HG03095 (cell line): ENCODE measurements around the gene C1R.
A peak's percentile ranks its signal among the peaks of the same experiment; 100 is the strongest.

Experiments used
- ATAC-seq: cut with Tn5 transposase; IDR thresholded peaks from one replicate; pipeline ENCODE4 v1.9.1; 2021; ENCODE audit warnings: moderate library complexity; ENCODE audit not compliant: unreplicated experiment

C1R gene

GRCh38 chr12:7092229-7092985 is at the start of gene C1R:
C1R (minus strand) TSS chr12:7092445; CDS start chr12:7092388, 57 bp downstream.
- no peak for ATAC-seq

GRCh38 chr12:7141351-7142005 is 49.2 kb upstream of the C1R start:
- no peak for ATAC-seq

DNA sequence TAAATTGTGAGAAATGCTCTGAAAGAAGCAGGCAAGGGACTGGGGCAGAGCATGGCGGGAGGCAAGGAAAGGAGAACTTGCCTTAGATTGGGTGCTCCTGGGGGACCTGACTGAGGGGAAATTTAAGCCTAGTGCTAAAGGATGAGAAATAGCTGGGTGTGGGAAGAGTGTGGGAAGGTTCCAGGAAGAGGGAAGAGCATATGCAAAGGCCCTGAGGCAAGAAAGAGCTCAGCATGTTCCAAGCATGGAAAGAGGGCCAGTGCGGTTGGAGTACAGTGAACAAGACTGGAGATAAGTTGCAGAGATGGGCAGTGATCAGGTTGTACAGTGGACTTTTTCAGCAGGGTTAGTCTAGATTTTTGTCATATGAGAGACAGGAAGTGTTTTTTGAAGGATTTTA is 47.0 kb upstream of the C1R start:
- ATAC-seq = no peak

GRCh38 chr12:7137908-7138307 is 45.7 kb upstream of the C1R start:
- ATAC-seq = no peak

- ATAC-seq = no peak
These were observed 44.4 kb upstream of the C1R start for GRCh38 chr12:7136676-7137075.

GRCh38 chr12:7136071-7136470 is 43.8 kb upstream of the C1R start:
- no peak for ATAC-seq

GRCh38 chr12:7134396-7135166 is 42.3 kb upstream of the C1R start:
- no peak for ATAC-seq

DNA sequence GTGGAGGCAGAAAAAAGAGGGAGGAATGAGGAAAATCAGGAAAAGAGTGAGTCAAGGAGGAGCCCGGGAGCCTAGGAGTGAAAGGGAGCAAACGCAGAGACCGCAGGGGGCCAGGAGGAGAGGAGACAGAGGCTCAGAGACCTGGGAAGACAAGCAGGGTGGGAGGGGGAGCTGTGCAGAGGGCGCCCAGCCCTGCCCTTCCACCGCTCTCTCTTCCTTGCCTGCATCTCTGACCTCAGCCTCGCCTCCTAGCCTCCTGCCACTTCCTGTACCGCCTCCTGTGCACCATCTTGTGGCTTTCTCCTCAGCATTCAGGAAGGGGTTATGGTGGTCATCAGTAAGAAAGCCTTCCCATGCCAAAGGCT is 39.2 kb upstream of the C1R start:
- ATAC-seq = no peak

DNA sequence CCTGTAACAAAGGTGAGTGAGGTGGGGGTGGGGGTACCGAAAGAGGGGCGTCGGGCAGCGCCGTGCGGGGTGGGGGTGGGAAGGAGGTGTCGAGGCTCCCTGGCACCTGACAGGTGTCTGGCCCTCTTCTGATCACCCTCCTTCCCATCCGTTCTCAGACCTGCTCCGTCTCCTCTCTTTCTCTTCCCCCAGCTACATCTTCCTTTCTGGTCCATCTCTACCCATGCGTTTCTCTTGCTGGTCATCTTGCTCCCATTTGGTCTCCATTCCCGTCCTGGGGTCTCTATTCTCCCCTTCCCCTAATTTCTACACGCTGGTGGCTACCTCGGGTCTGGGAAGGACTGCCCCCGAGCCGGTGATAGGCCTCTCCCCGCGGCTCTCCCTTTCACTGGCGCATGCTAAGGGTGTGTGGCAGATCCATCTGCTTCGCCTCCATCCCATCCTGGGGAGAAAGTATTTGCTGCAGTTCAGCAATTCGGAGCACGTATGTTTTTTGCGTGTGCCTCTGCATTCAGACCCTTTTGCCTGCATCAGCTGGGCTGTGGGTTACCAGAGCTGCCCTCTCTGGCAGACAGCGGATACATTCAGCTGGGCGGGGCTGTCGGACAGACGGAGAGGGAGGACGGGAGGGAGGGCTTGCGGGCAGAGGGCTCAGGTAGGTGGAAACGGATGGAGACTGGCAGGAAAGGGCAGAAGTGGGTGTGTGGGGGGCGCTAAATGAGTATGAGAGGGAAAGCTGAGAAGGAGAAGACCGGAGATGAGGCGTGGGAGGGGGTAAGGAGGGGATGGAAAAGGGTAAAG is 38.7 kb upstream of the C1R start:
- no peak for ATAC-seq

DNA sequence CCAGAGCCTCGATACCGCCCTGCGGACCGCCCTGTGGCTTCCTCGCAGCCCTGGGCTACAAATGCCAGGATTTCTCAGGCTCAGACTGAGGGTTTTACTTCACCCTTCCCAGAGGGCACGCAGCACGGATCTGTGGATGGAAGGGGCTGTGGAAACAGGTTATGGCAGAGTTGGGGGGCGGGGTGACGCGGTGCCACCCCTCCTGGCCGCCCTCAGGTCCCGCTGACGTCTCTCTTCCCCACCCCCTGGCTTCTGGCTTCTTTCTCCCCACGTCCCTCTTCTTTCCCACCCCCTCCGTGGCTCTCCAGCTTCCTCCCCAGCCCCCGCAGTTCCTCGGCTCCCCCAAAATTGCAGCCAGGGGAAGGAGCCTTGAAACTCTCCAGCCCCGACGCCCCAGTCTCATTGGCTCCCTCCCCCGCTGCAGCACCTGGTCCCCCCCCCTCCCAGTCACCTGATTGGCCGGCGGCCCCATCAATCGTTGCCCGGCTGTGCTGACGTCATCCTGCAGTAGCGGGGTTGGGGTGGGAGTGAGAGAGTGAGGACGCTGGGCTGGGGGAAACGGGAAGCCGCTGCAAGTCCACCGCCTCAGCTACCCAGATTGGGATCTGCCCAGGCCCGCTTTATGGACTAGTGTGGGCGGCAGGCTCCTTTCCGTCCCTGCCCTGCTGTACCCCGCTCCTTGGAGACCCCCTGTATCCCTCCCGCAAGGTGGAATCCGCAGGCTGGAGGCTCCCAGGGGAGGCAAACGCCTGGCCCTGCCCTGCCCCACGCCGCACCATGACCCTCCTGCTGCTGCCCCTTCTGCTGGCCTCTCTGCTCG is 37.8 kb upstream of the C1R start, which contains the start of gene CLSTN3:
Gene CLSTN3 (plus strand): TSS at position 500 of the 820 bp plus-strand sequence. CDS start 278 bp downstream, at position 778.
- peak; percentile 52 for ATAC-seq

DNA sequence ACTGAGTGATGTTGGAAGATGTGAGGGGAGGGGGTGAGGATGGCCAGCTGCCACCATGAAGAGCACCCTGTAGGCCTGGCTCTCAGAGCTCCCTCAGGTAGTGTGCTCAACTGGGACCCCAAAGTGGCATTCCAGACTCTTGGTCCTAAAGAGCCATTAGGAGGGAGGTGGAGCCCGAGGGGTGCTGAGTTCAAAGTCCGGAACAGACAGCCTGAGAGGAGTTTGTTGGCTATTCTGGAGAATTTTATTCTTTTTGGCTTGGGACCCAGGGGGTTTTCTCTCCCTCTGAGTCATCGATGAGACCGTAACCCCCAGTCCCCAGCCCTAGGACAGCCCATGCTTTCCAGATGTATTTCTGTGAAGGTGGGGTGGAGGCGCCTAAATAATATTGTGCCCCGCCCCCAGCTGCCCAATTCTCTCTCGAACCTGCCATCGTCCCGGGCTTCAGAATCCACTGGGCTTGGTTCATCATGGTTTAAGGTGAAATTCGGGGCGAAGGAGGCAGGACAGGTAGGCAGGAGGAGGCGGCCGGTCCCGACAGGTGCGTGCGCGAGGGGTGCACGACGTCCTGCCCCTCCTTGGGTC is 37.1 kb upstream of the C1R start:
- peak; percentile 12 for ATAC-seq

GRCh38 chr12:7128681-7129286 is 36.5 kb upstream of the C1R start, which contains the start of gene RBP5:
RBP5 (minus strand) TSS chr12:7128889; CDS start chr12:7128775, 114 bp downstream.
- no peak for ATAC-seq

DNA sequence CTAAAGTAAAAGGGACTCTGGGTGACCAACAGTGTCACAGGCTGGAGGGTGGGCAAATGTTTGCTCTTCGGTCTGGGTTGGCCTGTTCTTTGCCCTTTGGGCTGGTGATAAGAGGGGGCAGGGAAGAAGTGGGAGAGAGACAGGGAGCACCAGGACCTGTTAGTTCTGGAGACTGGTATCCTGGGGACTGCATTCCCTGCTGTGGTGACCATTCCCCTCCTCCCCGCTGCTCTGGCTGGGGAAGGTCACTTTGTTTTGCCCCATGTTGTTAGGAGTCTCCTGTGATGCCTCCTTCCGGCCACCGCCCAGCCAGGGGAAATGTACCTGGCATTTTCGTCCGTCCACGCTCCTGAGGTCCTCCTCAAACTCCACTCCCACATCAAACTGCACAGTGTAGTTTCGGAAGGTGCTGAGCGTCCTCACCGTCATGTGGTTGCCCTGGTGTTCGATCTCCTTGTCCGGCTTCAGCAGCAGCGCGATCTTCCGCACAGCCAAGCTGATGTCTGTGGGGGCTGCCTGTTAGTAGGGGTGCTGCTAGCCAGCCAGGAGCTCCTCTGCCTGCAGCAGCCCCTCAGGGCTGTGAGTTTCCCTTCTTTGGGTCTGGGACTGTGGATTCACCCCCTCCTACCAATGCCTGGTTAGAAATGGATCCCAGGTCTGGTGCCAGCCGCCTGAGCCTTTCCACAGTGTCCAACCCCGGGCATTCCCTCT is 35.8 kb upstream of the C1R start:
- no peak for ATAC-seq

GRCh38 chr12:7125632-7126227 is 33.5 kb upstream of the C1R start:
- no peak for ATAC-seq

GRCh38 chr12:7123806-7124522 is 31.7 kb upstream of the C1R start:
- no peak for ATAC-seq

DNA sequence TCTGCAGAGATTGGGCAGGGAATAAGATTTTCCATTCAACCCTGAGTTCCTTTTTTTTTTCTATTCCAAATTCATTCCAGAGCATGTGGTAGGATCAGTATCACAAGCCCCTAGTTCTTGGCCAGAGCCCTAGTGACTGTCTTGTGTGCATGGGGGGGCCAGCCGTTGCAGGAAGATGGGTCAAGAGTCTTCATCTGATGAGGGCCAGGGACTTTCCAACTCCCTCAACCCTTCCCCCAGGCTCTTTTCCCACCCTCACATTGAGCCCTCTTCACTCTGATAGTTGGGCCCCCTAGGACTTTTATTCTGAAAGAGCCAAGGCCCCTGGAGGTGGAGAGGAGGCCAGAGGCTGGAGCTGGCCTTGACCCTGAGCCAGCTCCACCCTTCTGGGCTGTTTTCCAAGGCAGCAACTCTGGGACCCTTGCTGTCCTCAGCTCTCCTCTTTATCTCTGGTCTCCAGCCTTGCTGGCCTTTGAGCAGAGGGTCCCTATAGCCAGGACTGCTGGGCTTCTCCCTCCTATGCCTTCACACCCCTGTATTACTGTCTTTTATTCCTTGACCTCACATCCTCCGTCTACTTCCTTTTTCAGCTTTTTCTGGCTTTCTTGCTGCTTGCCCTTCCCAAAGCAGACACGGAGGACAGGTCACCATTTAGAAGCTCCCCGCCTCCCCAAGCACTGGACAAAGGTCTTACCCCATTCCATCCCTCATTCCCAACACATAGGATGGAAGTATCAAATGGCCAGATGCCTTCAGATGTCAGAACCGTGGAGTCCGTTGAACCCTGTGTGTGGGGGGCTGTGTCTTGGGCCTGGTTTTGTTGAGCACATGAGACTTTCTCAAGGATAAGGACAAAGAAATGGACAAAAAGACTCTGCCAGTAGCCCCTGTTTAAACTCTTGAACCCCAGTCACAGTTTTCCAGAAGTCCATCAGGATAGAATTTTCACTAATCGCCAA is 30.8 kb upstream of the C1R start:
- ATAC-seq = no peak
